Heart left ventricle (tissue), 16 donors: ENCODE data around the gene PEAK1. TPM values are rescaled to one million over a fixed set of nuclear protein-coding genes. Genes with fewer than 3 reads are reported as not detected.

Experiments used
- ATAC-seq, 4 donors: fragments of 200-7000 bp; cut with Tn5 transposase; one replicate each; pipeline ENCODE4 v1.9.1; 2020 to 2022; ENCODE audit warnings: moderate library complexity in 4 of 4, mild to moderate bottlenecking in 3 of 4, moderate number of reproducible peaks in 1 of 4
- DNase-seq, 5 donors: peaks; one replicate each; pipeline ENCODE4 v3.0.0-alpha.2; 2020
- H3K27ac ChIP-seq, 12 donors: fragments of 200-600 bp; sonication (generic) in 4 of 12; one replicate each; pipeline versions ENCODE4 v1.5.0 to v1.8.0; 2016 to 2022; ENCODE audit warnings: mild to moderate bottlenecking in 2 of 12
- H3K27me3 ChIP-seq, 9 donors: fragments of 200-600 bp; sonication (generic) in 2 of 9; one replicate each; pipeline versions ENCODE4 v1.5.1 to v1.8.0; 2016 to 2022; ENCODE audit warnings: mild to moderate bottlenecking in 3 of 9
- H3K36me3 ChIP-seq, 9 donors: fragments of 200-600 bp; sonication (generic) in 2 of 9; one replicate each; pipeline versions ENCODE4 v1.5.0 to v1.8.0; 2018 to 2022; ENCODE audit warnings: mild to moderate bottlenecking in 2 of 9
- H3K4me1 ChIP-seq, 12 donors: fragments of 200-600 bp; sonication (generic) in 4 of 12; one replicate each; pipeline versions ENCODE4 v1.5.0 to v1.8.0; 2016 to 2022; ENCODE audit warnings: mild to moderate bottlenecking in 3 of 12
- H3K4me3 ChIP-seq, 12 donors: fragments of 200-600 bp; sonication (generic) in 4 of 12; one replicate each; pipeline versions ENCODE4 v1.5.0 to v1.8.0; 2017 to 2022; ENCODE audit warnings: mild to moderate bottlenecking in 9 of 12, moderate library complexity in 4 of 12
- H3K9me3 ChIP-seq, 12 donors: fragments of 200-600 bp; sonication (generic) in 4 of 12; one replicate each; pipeline versions ENCODE4 v1.5.0 to v1.8.0; 2016 to 2022; ENCODE audit warnings: mild to moderate bottlenecking in 1 of 12
- POLR2A ChIP-seq, 2 donors: fragments of 450-650 bp; IDR thresholded peaks; one replicate each; pipeline ENCODE4 v1.6.1; 2017; ENCODE audit warnings: antibody characterized with exemption in 2 of 2, mild to moderate bottlenecking in 2 of 2, moderate library complexity in 2 of 2
- WGBS, 4 donors: extraction: QIAGEN DNeasy Blood & Tissue Kit in 2 of 4; methylation state at CpG; one replicate each; pipeline versions ENCODE4 v1.1.5 to v1.1.7; 2013 to 2018; 5-methylcytosine and 5-hydroxymethylcytosine counted together
- intact Hi-C, 10 donors: fragments of 100-400 bp; cut with DNase I; formaldehyde crosslinking; loops; one replicate each; pipeline versions ENCODE4 v1.11.1 to v1.14.2; 2022
- polyA plus RNA-seq, 2 donors: library from polyadenylated mRNA; stranded (reverse); fragments of 200-250 nt; gene quantifications; one replicate each; pipeline ENCODE4 v1.2.3, GENCODE V29; 2013
- total RNA-seq, 9 donors: library from RNA; depleted of rRNA in 2 of 9; stranded (reverse); fragments of >200 nt in 2 of 9; fragmentation: NEBNext Ultra II Directional in 3 of 9; extraction: Animal tissue kit (Norgen Biotek cat#: 25700) in 3 of 9; gene quantifications; one replicate each; pipeline versions ENCODE4 v1.1.0 to v1.2.4, GENCODE V29; 2016 to 2023
- TF ChIP-seq, protein P1 (sequence below), 12 donors: fragments of 200-600 bp; sonication (generic) in 4 of 12; IDR thresholded peaks; one replicate each; pipeline versions ENCODE4 v1.5.0 to v1.8.0; 2018 to 2022; ENCODE audit warnings: antibody characterized with exemption in 12 of 12, mild to moderate bottlenecking in 5 of 12
- donor health status: ischemic (EF 13 %, LVEDD 7.1; RV severe dilation, severe dysfunction).
- donor health status: healthy with polysubstance abuse.
- donor health status: DM: no; HTN: yes; CAD: no.
- donor health status: DM: no; HTN: no; CAD: no.
- donor health status: ischemic (EF 25% LVEDD 6.9; RV normal size, moderate dysfunction).
- donor health status: ischemic (EF 25% LVEDD 5.7; RV mildly dilated, moderate dysfunction).
- donor health status: healthy.
- donor health status: DM: yes; HTN: yes; CAD: no.
- donor health status: ischemic (EF 35%, LVEDD 5.7; RV mildly dilated, moderate dysfunction).
- donor health status: nonischemic (EF 11% LVEDD 7.7; RV severe dilation, severe dysfunction).
- donor health status: DM: yes; HTN: yes; CAD: no.
- donor health status: PGD.
- donor health status: ischemic (EF 29% LVEDD 5.4; RV normal size, mild dysfunction).
- donor health status: nonischemic (EF 23%, LVEDD 6.1; RV moderate dilation, normal function).

The PEAK1 gene
- total and polyA plus RNA-seq, 11 donors, result 12.8 to 139 (median 86.3) TPM

DNA sequence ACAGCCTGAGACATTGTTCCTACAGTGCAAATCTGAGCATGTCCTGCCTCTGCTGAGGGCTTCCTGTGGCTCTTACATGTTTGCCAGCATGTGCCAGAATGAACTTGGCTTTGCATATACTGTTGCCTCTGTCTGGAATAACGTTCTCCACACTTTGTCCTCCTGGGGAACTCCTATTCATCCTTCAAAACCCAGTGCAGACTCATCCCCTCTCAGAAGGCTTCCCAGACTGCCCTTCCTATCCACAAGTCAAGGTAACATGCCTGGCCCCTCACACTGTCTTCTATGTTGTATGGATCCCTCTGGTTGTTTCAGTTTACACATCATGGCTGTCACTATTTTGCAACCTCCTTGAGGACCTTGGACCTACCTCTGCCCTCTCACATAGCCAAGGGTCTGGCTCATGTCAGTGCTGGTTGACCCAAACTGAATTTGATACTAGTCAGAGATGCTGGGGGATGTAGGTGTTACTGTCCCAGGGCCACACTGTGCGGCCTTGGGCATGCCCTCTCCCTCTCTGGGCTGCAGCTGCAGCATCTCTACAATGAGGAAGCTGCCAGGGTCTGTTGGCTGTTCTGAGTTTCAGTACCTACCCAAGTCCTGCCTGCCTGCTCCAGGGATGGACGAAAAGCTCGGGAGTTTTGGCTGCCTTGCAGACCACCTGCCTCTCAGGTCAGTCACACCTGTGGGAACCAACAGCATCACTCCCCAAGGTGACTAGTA lies 320.0 kb downstream of the PEAK1 start:
- Histone ChIP-seq H3K4me1 (peaks cover 0 to 16% (median 11%) of the 10 kb centered on the region in 12 donors), H3K9me3 (no peaks in the 10 kb centered on the region), H3K4me3 (no peak overlapping the region), H3K27me3 (no peaks in the 10 kb centered on the region), H3K27ac (no peak overlapping the region), H3K36me3 (no peaks in the 10 kb centered on the region)
- DNase-seq (no peak), ATAC-seq (no peak)
- intact Hi-C loops, result loop anchor here in 1 of 10 donors (10.0 kb wide), 1 partner anchor 735 kb away; no protein-coding TSS in a partner anchor
- WGBS, 4 donors, result 90 to 95% (median 91%) methylated on average over 3 to 4 of the region's 4 CpGs
- TF ChIP-seq, protein P1, sequence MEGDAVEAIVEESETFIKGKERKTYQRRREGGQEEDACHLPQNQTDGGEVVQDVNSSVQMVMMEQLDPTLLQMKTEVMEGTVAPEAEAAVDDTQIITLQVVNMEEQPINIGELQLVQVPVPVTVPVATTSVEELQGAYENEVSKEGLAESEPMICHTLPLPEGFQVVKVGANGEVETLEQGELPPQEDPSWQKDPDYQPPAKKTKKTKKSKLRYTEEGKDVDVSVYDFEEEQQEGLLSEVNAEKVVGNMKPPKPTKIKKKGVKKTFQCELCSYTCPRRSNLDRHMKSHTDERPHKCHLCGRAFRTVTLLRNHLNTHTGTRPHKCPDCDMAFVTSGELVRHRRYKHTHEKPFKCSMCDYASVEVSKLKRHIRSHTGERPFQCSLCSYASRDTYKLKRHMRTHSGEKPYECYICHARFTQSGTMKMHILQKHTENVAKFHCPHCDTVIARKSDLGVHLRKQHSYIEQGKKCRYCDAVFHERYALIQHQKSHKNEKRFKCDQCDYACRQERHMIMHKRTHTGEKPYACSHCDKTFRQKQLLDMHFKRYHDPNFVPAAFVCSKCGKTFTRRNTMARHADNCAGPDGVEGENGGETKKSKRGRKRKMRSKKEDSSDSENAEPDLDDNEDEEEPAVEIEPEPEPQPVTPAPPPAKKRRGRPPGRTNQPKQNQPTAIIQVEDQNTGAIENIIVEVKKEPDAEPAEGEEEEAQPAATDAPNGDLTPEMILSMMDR (IDR thresholded peaks at IDR 0.05), result no peak
- TF ChIP-seq POLR2A (IDR thresholded peaks at IDR 0.05), result no peak

- no peak for ATAC-seq
- H3K4me1 ChIP-seq, result peaks cover 0 to 3% (median under 1%) of the 10 kb centered on the region in 12 donors
- intact Hi-C loops, result no loop called here
- 92 to 100% (median 97%) methylated on average over 4 of the region's 4 CpGs for WGBS, 4 donors
- no peaks in the 10 kb centered on the region for H3K27me3 ChIP-seq
- H3K9me3 ChIP-seq, result no peaks in the 10 kb centered on the region
- no peak for DNase-seq
- no peak overlapping the region for H3K4me3 ChIP-seq
- H3K36me3 ChIP-seq, result no peaks in the 10 kb centered on the region
- TF ChIP-seq POLR2A (IDR thresholded peaks at IDR 0.05), result no peak
- TF ChIP-seq, protein P1 (IDR thresholded peaks at IDR 0.05), result no peak
- H3K27ac ChIP-seq, result no peak overlapping the region
Measured at GRCh38 chr15:77098572-77098971, 321.3 kb downstream of the PEAK1 start.

GRCh38 chr15:77097921-77098320 lies 322.0 kb downstream of the PEAK1 start:
- Histone ChIP-seq H3K4me3 (no peak overlapping the region), H3K27me3 (no peaks in the 10 kb centered on the region), H3K27ac (no peak overlapping the region), H3K4me1 (no peaks in the 10 kb centered on the region), H3K9me3 (no peaks in the 10 kb centered on the region), H3K36me3 (no peaks in the 10 kb centered on the region)
- ATAC-seq (no peak), DNase-seq (no peak)
- intact Hi-C loops, result no loop called here
- 82 to 97% (median 85%) methylated on average over 5 of the region's 5 CpGs for WGBS, 4 donors
- no peak for TF ChIP-seq POLR2A (IDR thresholded peaks at IDR 0.05)
- TF ChIP-seq, protein P1 (IDR thresholded peaks at IDR 0.05), result no peak

DNA sequence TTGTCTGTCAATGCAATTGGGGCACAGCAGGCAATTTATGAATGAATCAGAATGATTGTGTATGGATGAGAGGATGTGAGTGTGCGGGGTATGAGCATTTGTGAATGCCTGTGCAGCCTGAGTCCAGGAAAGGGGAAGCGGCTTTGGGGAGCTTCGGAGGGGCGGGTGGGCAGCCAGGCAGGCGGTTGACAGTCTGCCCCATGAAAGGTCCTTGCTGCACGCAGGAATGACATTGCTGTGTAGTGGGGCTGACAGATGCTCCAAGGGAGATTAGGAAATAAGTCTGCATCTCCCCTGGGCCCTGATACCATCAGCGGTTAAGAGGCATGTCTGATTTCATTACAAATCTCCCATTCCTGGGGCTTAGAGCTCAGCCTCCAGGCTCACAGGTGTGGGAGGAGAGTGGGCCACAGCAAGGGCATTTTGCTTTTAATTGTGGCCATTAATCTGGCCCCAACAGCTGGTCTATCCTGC lies 322.6 kb downstream of the PEAK1 start:
- Histone ChIP-seq H3K4me3 (no peak overlapping the region), H3K4me1 (no peaks in the 10 kb centered on the region), H3K27me3 (no peaks in the 10 kb centered on the region), H3K36me3 (no peaks in the 10 kb centered on the region), H3K9me3 (no peaks in the 10 kb centered on the region), H3K27ac (no peak overlapping the region)
- intact Hi-C loops, result no loop called here
- TF ChIP-seq, protein P1 (IDR thresholded peaks at IDR 0.05), result no peak
- no peak for TF ChIP-seq POLR2A (IDR thresholded peaks at IDR 0.05)
- no peak for DNase-seq
- ATAC-seq, result no peak
- 85 to 92% (median 91%) methylated on average over 7 of the region's 7 CpGs for WGBS, 4 donors
